ENCODE data around the gene TNFAIP3. TPM values are rescaled to one million over a fixed set of nuclear protein-coding genes. Genes with fewer than 3 reads are reported as not detected.
"Not testable (repeated sequence)": the region's sequence is repeated elsewhere in the genome, so short reads cannot be mapped to it uniquely, and the experiment has no call there.

Gene TNFAIP3
- total RNA-seq, 1 donor from 2014 or later: 3.2 TPM

DNA sequence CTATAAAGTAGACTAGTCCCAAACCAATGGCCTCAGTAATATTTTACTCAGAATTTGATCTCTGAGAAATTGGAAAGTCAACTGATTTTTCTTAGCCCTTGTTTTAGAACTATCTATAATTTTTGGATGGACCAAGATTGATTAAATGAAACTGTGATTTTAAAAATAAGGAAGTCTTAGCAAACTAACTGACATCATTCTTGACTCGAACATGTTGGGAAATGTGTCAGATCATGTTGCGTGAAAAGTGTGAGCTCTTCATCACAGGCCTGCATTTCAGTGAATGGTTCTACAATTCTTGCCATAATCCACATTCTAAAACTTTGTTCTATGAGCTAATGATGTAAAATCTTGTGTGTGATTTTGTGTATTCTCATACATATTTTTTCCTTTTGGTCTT is 11.0 kb downstream of the TNFAIP3 start:
- DNase-seq (ENCODE audit: low read depth in 2 of 2): no peak

DNA sequence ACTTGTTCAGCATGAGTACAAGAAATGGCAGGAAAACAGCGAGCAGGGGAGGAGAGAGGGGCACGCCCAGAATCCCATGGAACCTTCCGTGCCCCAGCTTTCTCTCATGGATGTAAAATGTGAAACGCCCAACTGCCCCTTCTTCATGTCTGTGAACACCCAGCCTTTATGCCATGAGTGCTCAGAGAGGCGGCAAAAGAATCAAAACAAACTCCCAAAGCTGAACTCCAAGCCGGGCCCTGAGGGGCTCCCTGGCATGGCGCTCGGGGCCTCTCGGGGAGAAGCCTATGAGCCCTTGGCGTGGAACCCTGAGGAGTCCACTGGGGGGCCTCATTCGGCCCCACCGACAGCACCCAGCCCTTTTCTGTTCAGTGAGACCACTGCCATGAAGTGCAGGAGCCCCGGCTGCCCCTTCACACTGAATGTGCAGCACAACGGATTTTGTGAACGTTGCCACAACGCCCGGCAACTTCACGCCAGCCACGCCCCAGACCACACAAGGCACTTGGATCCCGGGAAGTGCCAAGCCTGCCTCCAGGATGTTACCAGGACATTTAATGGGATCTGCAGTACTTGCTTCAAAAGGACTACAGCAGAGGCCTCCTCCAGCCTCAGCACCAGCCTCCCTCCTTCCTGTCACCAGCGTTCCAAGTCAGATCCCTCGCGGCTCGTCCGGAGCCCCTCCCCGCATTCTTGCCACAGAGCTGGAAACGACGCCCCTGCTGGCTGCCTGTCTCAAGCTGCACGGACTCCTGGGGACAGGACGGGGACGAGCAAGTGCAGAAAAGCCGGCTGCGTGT is 11.6 kb downstream of the TNFAIP3 start:
- no peak for DNase-seq (ENCODE audit: low read depth in 2 of 2)

DNA sequence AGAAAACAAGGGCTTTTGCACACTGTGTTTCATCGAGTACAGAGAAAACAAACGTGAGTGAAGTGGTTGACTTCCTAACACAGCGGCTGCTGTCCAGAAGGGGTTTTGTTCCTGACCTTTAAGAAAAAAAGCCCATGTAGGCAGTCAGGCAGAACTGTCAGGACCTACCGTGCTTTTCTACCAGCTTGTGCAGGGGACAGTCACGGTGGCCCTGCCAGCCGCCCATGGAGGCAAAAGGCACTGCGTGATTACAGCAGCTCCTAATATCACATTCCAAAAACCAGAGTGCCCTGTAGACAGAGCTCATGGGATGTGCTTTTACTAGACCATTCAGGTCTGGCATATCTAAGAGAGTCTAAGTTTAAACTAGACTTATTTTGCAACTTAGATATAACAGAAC is 12.2 kb downstream of the TNFAIP3 start:
- DNase-seq (ENCODE audit: low read depth in 2 of 2): no peak

DNA sequence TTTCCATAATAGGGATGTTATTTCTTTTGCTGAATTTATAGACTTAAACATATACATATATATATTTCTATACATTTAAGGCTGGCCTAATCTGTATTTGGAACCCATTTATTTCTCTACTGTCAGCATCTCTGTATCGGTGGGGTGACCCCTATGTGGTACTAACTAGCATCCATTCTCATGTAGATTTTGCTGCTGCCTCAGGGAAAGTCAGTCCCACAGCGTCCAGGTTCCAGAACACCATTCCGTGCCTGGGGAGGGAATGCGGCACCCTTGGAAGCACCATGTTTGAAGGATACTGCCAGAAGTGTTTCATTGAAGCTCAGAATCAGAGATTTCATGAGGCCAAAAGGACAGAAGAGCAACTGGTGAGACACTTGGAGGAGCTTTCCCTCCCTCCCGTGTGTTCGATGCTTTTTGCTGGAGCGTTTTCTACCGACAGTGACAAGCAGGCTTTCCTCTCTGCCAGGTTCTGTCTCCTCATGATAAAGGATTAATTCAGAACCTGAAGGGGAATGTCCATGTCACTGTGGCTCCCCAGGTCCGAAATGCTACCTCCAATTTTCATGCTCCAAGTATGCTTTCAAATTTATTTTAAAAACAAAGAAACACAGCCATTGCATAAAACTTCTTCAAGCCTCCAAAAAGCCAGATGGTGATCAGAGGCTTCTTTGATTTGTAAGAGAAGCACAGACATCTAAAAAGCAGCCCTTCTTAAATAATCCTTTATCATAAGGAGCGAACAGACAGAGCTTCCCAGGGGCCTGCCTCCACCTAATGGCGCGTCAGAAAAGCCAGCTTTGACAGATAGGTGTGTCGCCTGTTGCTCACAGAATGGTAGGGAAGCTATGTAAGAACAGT is 13.1 kb downstream of the TNFAIP3 start:
- no peak for DNase-seq (ENCODE audit: low read depth in 2 of 2)

DNA sequence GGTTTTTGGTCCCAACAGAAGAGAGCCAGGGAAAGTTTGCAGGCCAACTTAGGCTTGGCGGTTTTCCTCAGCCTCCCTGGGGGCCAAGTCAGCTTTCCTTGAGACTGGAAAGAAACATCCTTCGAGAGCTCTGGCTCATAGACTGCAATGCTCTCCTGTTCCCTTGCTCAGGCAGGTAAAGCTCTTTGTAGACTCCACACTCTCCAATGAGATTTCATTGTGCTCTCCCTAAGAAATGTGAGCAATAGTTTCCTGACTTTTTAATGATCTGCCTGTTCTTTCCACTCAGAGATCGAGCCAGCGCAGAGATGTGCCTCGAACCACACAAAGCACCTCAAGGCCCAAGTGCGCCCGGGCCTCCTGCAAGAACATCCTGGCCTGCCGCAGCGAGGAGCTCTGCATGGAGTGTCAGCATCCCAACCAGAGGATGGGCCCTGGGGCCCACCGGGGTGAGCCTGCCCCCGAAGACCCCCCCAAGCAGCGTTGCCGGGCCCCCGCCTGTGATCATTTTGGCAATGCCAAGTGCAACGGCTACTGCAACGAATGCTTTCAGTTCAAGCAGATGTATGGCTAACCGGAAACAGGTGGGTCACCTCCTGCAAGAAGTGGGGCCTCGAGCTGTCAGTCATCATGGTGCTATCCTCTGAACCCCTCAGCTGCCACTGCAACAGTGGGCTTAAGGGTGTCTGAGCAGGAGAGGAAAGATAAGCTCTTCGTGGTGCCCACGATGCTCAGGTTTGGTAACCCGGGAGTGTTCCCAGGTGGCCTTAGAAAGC is 13.9 kb downstream of the TNFAIP3 start:
- no peak for DNase-seq (ENCODE audit: low read depth in 2 of 2)

DNA sequence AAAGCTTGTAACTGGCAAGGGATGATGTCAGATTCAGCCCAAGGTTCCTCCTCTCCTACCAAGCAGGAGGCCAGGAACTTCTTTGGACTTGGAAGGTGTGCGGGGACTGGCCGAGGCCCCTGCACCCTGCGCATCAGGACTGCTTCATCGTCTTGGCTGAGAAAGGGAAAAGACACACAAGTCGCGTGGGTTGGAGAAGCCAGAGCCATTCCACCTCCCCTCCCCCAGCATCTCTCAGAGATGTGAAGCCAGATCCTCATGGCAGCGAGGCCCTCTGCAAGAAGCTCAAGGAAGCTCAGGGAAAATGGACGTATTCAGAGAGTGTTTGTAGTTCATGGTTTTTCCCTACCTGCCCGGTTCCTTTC is 14.4 kb downstream of the TNFAIP3 start:
- DNase-seq (ENCODE audit: low read depth in 2 of 2): no peak

DNA sequence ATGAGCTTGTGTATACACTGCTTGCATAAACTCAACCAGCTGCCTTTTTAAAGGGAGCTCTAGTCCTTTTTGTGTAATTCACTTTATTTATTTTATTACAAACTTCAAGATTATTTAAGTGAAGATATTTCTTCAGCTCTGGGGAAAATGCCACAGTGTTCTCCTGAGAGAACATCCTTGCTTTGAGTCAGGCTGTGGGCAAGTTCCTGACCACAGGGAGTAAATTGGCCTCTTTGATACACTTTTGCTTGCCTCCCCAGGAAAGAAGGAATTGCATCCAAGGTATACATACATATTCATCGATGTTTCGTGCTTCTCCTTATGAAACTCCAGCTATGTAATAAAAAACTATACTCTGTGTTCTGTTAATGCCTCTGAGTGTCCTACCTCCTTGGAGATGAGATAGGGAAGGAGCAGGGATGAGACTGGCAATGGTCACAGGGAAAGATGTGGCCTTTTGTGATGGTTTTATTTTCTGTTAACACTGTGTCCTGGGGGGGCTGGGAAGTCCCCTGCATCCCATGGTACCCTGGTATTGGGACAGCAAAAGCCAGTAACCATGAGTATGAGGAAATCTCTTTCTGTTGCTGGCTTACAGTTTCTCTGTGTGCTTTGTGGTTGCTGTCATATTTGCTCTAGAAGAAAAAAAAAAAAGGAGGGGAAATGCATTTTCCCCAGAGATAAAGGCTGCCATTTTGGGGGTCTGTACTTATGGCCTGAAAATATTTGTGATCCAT is 15.3 kb downstream of the TNFAIP3 start:
- DNase-seq (ENCODE audit: low read depth in 2 of 2): no peak

DNA sequence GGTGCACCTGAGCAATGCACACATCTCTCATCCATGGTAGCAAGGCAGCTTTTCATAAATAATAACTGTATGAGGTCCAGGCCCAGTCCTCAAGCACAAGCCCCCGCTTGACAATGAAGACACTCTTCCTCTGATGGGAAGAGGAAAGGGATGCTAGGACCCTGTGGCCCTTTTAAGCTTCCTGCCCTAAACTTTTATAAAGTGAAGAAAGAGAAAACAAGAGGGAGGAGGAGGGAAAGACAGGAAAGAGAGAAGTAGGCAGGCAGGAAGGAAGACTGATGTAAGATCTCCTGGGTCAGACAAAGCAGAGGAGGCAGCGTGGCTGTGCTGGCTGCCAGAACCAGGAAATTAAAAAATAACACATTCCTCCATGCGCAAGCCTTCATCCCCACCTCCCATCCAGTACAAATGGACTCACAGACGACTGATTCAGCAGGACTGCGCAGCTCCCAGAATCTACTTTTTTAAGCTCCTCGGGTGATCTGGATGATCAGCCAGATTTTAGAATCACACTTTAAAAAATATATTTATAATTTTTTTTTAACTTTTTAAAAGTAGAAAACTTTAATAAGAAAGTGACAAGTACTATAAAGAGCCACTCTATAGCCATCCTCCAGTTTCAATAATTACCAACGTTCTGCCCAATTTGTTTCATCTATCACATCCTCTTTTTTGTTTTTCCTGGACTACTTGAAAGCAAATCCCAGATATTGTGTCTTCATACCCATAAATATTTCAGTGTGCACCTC is 16.5 kb downstream of the TNFAIP3 start:
- DNase-seq (ENCODE audit: low read depth in 2 of 2): peak; percentile 63 to 65

DNA sequence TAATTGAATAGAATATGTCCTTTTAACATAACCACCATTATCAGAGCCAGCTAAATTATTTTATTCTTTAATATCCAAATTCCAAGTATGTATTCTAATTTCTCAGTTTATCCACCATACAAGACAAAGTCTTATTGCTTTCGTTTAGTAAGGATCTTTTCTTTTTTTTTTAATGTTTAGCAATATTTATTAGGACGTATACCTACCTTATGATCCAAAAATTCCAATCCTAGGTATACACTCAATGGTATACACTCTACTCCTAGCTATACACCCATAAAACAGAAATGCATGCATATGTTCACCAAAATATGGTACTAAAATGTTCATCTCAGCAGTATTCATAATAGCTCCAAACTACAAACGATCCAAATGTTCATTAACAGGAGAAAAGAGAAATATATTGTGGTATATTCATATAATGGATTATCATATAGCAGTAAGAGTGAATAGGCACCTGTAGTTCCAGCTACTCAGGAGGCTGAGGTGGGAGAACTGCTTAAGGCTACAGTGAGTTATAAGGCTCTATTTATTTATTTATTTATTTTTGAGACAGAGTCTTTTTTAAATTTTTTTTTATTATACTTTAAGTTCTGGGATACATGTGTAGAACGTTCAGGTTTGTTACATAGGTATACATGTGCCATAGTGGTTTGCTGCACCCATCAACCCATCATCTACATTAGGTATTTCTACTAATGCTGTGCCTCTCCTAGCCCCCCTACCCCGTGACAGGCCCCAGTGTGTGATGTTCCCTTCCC is 17.3 kb downstream of the TNFAIP3 start:
- DNase-seq (ENCODE audit: low read depth in 2 of 2): no peak

DNA sequence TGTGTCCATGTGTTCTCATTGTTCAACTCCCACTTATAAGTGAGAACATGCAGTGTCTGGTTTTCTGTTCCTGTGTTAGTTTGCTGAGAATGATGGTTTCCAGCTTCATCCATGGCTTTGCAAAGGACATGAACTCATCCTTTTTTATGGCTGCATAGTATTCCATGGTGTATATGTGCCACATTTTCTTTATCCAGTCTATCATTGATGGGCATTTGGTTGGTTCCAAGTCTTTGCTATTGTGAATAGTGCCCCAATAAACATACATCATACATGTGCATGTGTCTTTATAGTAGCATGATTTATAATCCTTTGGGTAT is 17.8 kb downstream of the TNFAIP3 start:
- DNase-seq (ENCODE audit: low read depth in 2 of 2): not testable (repeated sequence)

DNA sequence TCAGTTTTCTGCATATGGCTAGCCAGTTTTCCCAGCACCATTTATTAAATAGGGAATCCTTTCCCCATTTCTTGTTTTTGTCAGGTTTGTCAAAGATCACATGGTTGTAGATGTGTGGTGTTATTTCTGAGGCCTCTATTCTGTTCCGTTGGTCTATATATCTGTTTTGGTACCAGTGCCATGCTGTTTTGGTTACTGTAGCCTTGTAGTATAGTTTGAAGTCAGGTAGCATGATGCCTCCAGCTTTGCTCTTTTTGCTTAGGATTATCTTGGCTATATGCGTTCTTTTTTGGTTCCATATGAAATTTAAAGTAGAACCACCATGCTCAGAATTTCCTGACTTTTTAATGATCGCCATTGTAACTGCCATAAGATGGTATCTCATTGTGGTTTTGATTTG is 19.2 kb downstream of the TNFAIP3 start:
- not testable (repeated sequence) for DNase-seq (ENCODE audit: low read depth in 2 of 2)

DNA sequence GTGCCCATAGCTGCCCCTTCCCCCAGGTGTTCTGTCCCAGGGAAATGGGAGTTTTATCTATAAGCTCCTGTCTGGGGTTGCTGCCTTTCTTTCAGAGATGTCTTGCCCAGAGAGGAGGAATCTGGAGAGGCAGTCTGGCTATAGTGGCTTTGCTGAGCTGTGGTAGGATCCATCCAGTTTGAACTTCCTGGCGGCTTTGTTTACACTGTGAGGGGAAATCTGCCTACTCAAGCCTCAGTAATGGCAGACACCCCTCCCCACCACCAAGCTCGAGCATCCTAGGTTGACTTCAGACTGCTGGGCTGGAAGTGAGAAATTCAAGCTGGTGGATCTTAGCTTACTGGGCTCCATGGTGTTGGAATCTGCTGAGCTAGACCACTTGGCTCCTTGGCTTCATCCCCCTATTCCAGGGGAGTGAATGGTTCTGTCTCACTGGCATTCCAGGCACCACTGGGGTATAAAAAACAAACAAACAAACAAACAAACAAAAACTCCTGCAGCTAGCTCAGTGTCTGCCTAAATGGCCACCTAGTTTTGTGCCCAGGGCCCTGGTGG is 24.0 kb downstream of the TNFAIP3 start:
- DNase-seq (ENCODE audit: low read depth in 2 of 2): no peak

DNA sequence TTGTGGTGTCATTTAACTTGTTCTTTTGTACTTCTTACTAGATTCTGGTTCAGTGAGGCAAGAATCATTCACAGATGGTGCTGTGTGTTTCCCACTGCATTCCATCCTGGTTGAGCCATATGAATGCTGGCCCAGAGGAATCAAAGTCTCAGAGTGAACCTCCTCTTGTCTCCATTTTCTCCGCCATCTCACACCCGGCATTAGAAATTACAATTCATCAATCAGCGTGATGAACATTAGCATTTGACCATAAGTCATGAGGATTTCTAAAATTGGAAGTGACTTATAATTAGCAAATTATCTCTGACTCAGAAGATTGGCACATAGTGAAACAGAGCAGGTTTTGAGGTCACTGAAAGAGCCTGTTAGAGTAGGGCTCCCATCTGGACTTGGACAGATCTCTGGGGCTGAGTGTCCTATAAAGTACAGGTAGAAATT is 25.2 kb downstream of the TNFAIP3 start:
- no peak for DNase-seq (ENCODE audit: low read depth in 2 of 2)

DNA sequence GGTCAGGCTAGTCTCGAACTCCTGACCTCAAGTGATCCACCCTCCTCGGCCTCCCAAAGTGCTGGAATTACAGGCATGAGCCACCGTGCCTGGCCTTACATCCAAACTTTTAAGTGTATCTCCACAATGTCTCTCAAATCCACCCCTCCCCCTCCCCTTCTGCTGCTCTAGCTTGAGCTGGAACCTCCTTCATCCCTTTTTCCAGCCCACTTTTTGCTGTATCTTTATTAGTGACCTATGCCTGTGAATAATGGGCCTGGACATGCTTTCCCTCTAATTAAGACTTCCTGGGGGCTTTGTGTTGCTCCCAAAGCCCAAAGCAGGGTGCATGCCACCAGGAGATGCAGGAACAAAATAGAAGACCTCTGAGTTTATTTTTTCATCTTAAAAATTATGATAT is 26.1 kb downstream of the TNFAIP3 start:
- no peak for DNase-seq (ENCODE audit: low read depth in 2 of 2)

DNA sequence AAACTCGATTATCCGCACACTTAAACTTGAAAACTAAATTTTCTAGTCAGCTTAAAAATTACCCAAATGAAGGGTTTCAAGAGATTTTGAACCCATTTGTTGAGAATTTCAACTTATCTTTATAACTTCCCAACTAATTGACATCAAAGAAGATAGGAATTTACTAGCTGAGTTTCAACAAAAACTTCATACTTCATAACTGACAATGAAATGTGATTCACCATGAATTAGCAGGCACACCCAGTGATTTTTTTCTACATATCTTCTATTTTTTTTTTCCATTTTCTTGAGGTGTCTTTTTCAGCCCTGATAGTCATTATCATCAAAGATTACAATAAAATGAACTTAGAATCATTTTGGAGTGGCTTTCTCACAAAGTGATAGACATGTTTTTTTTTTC is 26.7 kb downstream of the TNFAIP3 start:
- DNase-seq (ENCODE audit: low read depth in 2 of 2): no peak

DNA sequence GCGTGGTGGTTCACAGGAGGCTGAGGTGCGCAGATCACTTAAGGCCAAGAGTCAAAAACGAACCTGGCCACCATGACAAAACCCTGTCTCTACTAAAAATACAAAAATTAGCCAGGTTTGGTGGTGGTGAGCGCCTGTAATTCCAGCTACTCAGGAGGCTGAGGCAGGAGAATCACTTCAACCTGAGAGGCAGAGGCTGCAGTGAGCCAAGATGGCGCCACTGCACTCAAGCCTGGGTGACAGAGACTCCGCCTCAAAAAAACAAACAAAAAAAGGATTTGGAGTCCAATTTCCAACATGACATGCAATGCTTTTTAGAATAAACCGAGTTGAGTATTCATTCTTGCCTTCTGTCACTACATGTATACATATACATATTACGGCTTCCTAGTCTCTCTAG is 27.3 kb downstream of the TNFAIP3 start:
- not testable (repeated sequence) for DNase-seq (ENCODE audit: low read depth in 2 of 2)

DNA sequence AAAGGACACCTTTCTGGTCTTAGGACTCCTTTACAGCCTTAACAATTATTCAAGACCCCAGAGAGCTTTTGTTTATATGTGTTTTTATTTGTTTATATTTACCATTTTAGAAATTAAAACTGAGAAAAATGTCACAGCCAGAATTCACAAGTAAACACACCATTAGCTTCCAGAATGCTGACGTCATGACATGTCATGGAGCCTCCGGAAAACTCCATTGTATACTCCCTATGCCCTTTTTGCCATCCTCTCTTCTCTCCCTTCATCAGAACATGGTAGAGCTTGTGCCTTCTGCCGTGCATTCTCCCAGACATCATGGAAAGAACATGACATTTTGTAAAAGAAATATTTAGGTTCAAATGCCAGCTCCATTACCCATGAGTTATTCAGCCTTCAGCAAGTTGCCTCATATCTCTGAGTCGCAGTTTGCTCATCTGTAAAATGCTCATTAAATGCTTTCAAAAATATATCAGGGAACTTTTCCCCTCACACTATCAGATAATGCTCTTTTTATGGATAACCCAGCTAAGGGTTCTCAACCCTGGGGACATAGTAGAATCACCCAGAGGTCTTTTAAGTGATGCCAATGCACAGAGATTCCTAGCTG is 27.8 kb downstream of the TNFAIP3 start:
- DNase-seq (ENCODE audit: low read depth in 2 of 2): no peak

DNA sequence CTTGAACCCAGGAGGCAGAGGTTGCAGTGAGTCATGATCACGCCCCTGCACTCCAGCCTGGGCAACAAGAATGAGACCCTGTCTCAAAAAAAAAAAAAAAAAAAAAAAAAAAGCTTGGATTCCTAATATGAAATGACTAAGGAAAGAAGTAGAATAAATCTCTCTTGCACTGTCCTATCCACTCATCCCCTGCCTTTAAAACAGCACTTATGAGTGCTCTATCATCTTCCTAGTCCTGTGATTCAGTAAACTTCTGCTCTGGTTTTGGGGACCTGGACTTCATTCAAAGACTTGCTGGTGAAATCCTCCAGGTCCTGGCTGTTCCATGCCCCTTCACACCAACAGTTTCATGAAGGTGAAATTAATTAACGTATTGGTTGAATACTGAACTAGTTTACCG is 29.6 kb downstream of the TNFAIP3 start:
- DNase-seq (ENCODE audit: low read depth in 2 of 2): no peak

DNA sequence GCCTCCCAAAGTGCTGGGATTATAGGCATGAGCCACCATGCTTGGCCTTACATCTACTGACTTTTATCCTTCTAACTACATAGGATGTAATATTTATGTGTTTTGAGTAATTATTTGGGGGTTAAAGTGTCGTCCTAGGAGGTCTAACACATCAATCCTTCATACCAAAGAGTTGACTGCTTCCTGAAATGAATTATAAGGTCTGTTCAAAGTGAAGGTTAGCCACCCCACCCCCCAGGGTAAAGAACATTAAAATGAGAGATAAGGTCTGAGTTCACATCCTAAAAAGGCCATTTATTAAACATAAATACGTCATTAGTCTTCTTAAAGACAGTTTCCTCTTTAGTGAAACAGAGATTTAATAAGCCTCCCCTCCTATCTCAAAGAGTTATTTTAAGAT is 33.8 kb downstream of the TNFAIP3 start:
- DNase-seq (ENCODE audit: low read depth in 2 of 2): peak in 1 of 2 donors; percentile 19

All from lung microvascular endothelial cell (primary cell).